PC-9 (cell line): ENCODE data around the gene CNGB1. TPM values are rescaled to one million over a fixed set of nuclear protein-coding genes. Genes with fewer than 3 reads are reported as not detected.
"Not testable (repeated sequence)": the region's sequence is repeated elsewhere in the genome, so short reads cannot be mapped to it uniquely, and the experiment has no call there.

Experiments used
- BruUV-seq: library from RNA; stranded (reverse); fragments of 400-500 nt; replicated peaks from 2 replicates; lab custom pipeline; 2021; lab: Mats Ljungman, UMichigan
- CTCF ChIA-PET: fragments of 300-600 bp; sonication (Branson Sonifier 250); formaldehyde crosslinking; loops from one replicate; lab custom pipeline; 2022; ENCODE audit warnings: antibody characterized with exemption; lab: Charles Lee
- POLR2A ChIA-PET: fragments of 300-600 bp; sonication (Branson Sonifier 250); formaldehyde crosslinking; loops from one replicate; lab custom pipeline; 2022; ENCODE audit warnings: antibody characterized with exemption; ENCODE audit not compliant: unreplicated experiment; lab: Charles Lee
- DNase-seq, 2 experiments: peaks; one replicate each; pipeline versions ENCODE4 v3.0.0 to v3.0.0-alpha.2; 2015 to 2022; ENCODE audit warnings: mixed read lengths in 1 of 2
- H2AFZ ChIP-seq: fragments of 200-600 bp; sonication (generic); 2 replicates; pipeline ENCODE4 v1.8.1; 2017; ENCODE audit warnings: antibody characterized with exemption
- H3F3A ChIP-seq: fragments of 200-600 bp; sonication (generic); 2 replicates; pipeline ENCODE4 v1.8.1; 2017; ENCODE audit warnings: antibody characterized with exemption, mild to moderate bottlenecking, low read depth; ENCODE audit not compliant: insufficient read depth
- H3K27ac ChIP-seq: fragments of 200-600 bp; sonication (generic); 2 replicates; pipeline ENCODE4 v1.6.1; 2016; ENCODE audit warnings: mixed run types
- H3K27me3 ChIP-seq: fragments of 200-600 bp; sonication (generic); 2 replicates; pipeline ENCODE4 v1.6.1; 2016; ENCODE audit warnings: low read depth, mixed run types; ENCODE audit not compliant: insufficient read depth
- H3K36me3 ChIP-seq: fragments of 200-600 bp; sonication (generic); 2 replicates; pipeline ENCODE4 v1.6.1; 2016; ENCODE audit warnings: low read depth, mixed run types
- H3K4me1 ChIP-seq: fragments of 200-600 bp; sonication (generic); replicated peaks from 2 replicates; pipeline ENCODE4 v1.6.1; 2016; ENCODE audit warnings: mixed run types; ENCODE audit not compliant: insufficient read depth
- H3K4me2 ChIP-seq: fragments of 200-600 bp; sonication (generic); 2 replicates; pipeline ENCODE4 v1.6.1; 2017; ENCODE audit warnings: mixed run types
- H3K4me3 ChIP-seq: fragments of 200-600 bp; sonication (generic); 2 replicates; pipeline ENCODE4 v1.6.1; 2016; ENCODE audit warnings: mixed run types
- H3K79me2 ChIP-seq: fragments of 200-600 bp; sonication (generic); 2 replicates; pipeline ENCODE4 v1.6.1; 2017; ENCODE audit warnings: low read depth, mixed run types
- H3K9me2 ChIP-seq: fragments of 200-600 bp; sonication (generic); 2 replicates; pipeline ENCODE4 v1.8.1; 2017; ENCODE audit warnings: mild to moderate bottlenecking; ENCODE audit not compliant: insufficient read depth
- H3K9me3 ChIP-seq: fragments of 200-600 bp; sonication (generic); 2 replicates; pipeline ENCODE4 v1.8.1; 2016; ENCODE audit warnings: low read depth; ENCODE audit not compliant: insufficient read depth
- H4K20me1 ChIP-seq: fragments of 200-600 bp; sonication (generic); 2 replicates; pipeline ENCODE4 v1.8.1; 2017; ENCODE audit not compliant: insufficient read depth
- EZH2 ChIP-seq: fragments of 200-600 bp; sonication (generic); IDR thresholded peaks from 2 replicates; pipeline ENCODE4 v1.8.0; 2017; ENCODE audit warnings: antibody characterized with exemption, low read depth
- intact Hi-C: fragments of 100-400 bp; cut with micrococcal nuclease; formaldehyde crosslinking; loops from one replicate; pipeline ENCODE4 v1.10.0; 2022; ENCODE audit not compliant: unreplicated experiment
- total RNA-seq: library from RNA; stranded (reverse); gene quantifications from 2 replicates; pipeline ENCODE4 v1.2.3, GENCODE V29; 2021
- TF ChIP-seq, protein P1 (sequence below): fragments of 200-600 bp; sonication (generic); conservative IDR thresholded peaks from 2 replicates; pipeline ENCODE4 v1.6.1; 2017; ENCODE audit warnings: mixed run types, antibody characterized with exemption, mild to moderate bottlenecking, moderate library complexity

Gene CNGB1
- total RNA-seq, 1 experiment from 2014 or later = 1.1 TPM

DNA sequence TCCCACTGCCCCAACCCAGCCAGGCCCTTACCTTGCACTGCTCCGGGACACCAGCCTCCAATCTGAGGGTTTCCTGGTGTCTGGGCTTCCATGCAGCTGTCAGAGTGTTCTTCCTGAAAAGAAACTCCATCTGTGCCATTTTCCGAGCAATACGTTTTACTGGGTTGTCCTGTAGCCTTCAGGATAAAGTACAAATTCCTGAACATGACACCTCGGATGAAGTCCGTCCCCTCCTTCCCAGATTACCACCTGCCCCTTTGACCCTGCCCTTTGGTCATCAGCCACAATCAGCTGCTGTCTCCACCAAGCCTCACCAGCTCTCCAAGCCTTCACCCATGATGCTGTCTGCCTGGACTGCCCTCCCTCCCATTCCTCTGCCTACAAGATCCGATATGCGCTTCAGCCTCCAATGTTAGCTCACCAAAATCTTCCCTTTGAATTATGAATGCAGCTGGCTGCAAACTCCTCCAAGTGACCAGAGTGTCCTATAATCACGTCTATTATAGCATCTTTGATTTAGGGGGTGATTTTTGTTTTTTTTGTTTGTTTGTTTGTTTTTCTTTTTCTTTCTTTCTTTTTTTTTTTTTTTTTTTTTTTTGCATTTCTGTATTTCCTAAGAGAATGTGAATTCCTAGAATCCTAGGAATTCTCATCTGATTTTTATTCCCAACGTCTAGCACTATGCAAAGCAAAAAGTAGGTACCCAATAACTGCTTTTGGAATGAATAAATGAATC is 108.1 kb downstream of the CNGB1 start:
- BruUV-seq = no TSS peak
- POLR2A ChIA-PET = interaction anchor here (0.6 to 0.7 kb wide), 2 partner anchors 126 to 280 kb away, joined by 3 to 4 read pairs; no protein-coding TSS in a partner anchor

DNA sequence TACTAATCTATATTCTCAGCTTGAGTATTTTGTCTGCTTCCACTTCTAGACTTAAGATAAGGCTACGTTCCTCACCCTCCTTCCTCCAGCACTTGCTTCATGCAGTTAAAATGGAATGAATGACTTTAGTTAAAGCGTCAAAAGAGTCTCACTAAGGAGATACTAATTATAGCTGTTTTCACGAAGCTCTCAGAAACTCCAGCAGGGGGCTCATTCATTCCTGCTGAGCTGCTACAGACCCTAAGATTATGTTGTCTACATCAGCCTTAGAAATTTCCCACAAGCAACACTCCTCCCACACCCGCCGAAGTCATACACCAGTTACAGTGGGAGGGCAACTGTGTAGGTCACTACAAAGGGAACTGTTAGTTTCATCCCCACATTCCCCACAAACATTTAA is 111.6 kb downstream of the CNGB1 start:
- Histone ChIP-seq H3K4me1 (peaks cover 18% of the 10 kb centered on the region), H3K79me2 (no peaks in the 10 kb centered on the region), H3K9me3 (no peaks in the 10 kb centered on the region), H3K36me3 (no peaks in the 10 kb centered on the region), H3K27ac (no peak overlapping the region), H3F3A (peaks cover 15% of the 10 kb centered on the region), H2AFZ (peak overlapping the region; percentile 14; the same call in 1 of the 2 replicates), H3K4me3 (no peak overlapping the region), H3K9me2 (no peaks in the 10 kb centered on the region), H4K20me1 (no peaks in the 10 kb centered on the region), H3K27me3 (no peaks in the 10 kb centered on the region), H3K4me2 (no peak overlapping the region)
- intact Hi-C loops = no loop called here
- DNase-seq = no peak
- POLR2A ChIA-PET = interaction anchor here (0.6 to 0.7 kb wide), 3 partner anchors 19 to 236 kb away, joined by 5 to 8 read pairs (median 7); no protein-coding TSS in a partner anchor
- CTCF ChIA-PET = interaction anchor here (0.7 kb wide), 1 partner anchor 111 kb away, joined by 3 read pairs; no protein-coding TSS in a partner anchor
- no peak for TF ChIP-seq EZH2
- TF ChIP-seq, protein P1, sequence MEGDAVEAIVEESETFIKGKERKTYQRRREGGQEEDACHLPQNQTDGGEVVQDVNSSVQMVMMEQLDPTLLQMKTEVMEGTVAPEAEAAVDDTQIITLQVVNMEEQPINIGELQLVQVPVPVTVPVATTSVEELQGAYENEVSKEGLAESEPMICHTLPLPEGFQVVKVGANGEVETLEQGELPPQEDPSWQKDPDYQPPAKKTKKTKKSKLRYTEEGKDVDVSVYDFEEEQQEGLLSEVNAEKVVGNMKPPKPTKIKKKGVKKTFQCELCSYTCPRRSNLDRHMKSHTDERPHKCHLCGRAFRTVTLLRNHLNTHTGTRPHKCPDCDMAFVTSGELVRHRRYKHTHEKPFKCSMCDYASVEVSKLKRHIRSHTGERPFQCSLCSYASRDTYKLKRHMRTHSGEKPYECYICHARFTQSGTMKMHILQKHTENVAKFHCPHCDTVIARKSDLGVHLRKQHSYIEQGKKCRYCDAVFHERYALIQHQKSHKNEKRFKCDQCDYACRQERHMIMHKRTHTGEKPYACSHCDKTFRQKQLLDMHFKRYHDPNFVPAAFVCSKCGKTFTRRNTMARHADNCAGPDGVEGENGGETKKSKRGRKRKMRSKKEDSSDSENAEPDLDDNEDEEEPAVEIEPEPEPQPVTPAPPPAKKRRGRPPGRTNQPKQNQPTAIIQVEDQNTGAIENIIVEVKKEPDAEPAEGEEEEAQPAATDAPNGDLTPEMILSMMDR = peak; percentile 51; the same call in 1 of the 2 replicates
- BruUV-seq = no TSS peak

More for the DNA sequence above, 108.1 kb downstream of the CNGB1 start:
- Histone ChIP-seq H3K27me3 (no peaks in the 10 kb centered on the region), H4K20me1 (no peaks in the 10 kb centered on the region), H2AFZ (no peak overlapping the region), H3K79me2 (no peaks in the 10 kb centered on the region), H3K27ac (peak overlapping the region; percentile 41), H3K9me3 (no peaks in the 10 kb centered on the region), H3K36me3 (no peaks in the 10 kb centered on the region), H3F3A (peaks cover 30% of the 10 kb centered on the region), H3K4me1 (peaks cover 40% of the 10 kb centered on the region), H3K4me2 (peak overlapping the region; percentile 63), H3K4me3 (no peak overlapping the region), H3K9me2 (no peaks in the 10 kb centered on the region)
- intact Hi-C loops = loop anchor here (1.0 to 10.0 kb wide), 5 partner anchors 68 to 288 kb away; partner anchors contain the start of gene KATNB1
- DNase-seq = no peak
- TF ChIP-seq, protein P1 = no peak
- TF ChIP-seq EZH2 = no peak
- CTCF ChIA-PET = interaction anchor here (0.6 to 1.4 kb wide), 10 partner anchors 11 to 219 kb away, joined by 3 to 6 read pairs (median 3); no protein-coding TSS in a partner anchor

GRCh38 chr16:57858635-57859034 is 112.3 kb downstream of the CNGB1 start:
- Histone ChIP-seq H4K20me1 (no peaks in the 10 kb centered on the region), H3K27ac (no peak overlapping the region), H3K9me3 (no peaks in the 10 kb centered on the region), H2AFZ (no peak overlapping the region), H3K9me2 (no peaks in the 10 kb centered on the region), H3K36me3 (no peaks in the 10 kb centered on the region), H3F3A (peaks cover 13% of the 10 kb centered on the region; the same call in 1 of the 2 replicates), H3K4me1 (peaks cover 14% of the 10 kb centered on the region), H3K4me3 (no peak overlapping the region), H3K4me2 (no peak overlapping the region), H3K27me3 (no peaks in the 10 kb centered on the region), H3K79me2 (no peaks in the 10 kb centered on the region)
- ChIA-PET CTCF (interaction anchor here (0.6 kb wide), 1 partner anchor 9 kb away, joined by 5 read pairs; no protein-coding TSS in a partner anchor), POLR2A (interaction anchor here (0.6 to 0.7 kb wide), 2 partner anchors 20 kb away, joined by 6 to 8 read pairs; no protein-coding TSS in a partner anchor)
- DNase-seq = no peak
- BruUV-seq = no TSS peak
- TF ChIP-seq EZH2 = no peak
- TF ChIP-seq, protein P1 = no peak
- intact Hi-C loops = no loop called here

DNA sequence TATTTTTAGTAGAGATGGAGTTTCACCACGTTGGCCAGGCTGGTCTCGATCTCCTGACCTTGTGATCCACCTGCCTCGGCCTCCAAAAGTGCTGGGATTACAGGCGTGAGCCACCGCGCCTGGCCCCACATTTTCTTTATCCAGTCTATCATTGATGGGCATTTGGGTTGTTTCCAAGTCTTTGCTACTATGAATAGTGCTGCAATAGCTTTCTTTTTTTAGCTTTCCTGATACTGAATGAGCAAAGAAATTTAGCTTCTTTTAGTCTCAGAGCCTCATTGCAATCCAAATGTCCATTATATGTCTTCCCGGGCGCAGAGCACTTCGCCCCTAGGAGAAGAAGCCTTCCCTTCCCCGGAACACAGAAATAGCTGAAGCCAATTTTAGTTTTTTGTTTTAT is 112.9 kb downstream of the CNGB1 start:
- H3K27ac ChIP-seq, H3K27me3 ChIP-seq, H3K4me2 ChIP-seq, H3K9me3 ChIP-seq, H3K36me3 ChIP-seq, intact Hi-C loops, H3K4me3 ChIP-seq, H3K4me1 ChIP-seq, H2AFZ ChIP-seq, H3F3A ChIP-seq, DNase-seq, H4K20me1 ChIP-seq, BruUV-seq, H3K79me2 ChIP-seq, H3K9me2 ChIP-seq: not testable (repeated sequence)
- POLR2A ChIA-PET = interaction anchor here (0.7 kb wide), 1 partner anchor 35 kb away, joined by 4 read pairs; no protein-coding TSS in a partner anchor
- CTCF ChIA-PET = interaction anchor here (0.6 kb wide), 1 partner anchor 8 kb away, joined by 5 read pairs; no protein-coding TSS in a partner anchor
